Effector CD4-positive, alpha-beta T cell (primary cell): ENCODE data around the gene MPDU1.
A peak's percentile ranks its signal among the peaks of the same experiment; 100 is the strongest.

ENCODE experiments used
- DNase-seq: peaks from one replicate; pipeline ENCODE4 v3.0.0-alpha.2; 2020

The MPDU1 gene

DNA sequence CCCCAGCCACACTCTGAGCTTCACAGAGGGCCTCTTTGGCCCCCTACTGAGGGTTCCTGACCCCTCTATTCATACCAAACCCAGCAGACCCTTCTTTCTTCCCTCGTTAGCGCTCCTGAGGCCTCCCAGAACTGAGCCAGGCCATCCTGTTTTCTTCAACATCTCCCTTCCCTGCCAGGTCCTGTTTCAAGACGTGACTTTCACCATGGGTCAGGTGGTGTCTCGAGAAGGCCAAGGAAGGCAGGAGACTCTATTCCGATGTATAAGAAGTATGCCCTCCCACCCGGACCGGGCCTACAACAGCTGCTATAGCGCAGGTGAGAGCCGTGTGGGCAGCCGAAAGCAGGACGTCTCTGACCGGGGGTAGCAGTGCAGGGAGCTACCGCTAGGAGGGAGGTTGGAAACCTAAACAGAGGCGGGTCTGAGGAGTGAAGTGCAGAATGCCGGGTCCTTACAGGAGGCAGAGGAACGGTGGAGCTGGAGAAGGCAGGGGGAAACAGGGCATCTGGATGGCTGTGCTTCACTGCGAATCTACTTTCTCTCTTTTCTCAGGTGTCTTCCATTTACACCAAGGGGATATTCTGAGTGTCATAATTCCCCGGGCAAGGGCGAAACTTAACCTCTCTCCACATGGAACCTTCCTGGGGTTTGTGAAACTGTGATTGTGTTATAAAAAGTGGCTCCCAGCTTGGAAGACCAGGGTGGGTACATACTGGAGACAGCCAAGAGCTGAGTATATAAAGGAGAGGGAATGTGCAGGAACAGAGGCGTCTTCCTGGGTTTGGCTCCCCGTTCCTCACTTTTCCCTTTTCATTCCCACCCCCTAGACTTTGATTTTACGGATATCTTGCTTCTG lies 23.3 kb upstream of the MPDU1 start:
- DNase-seq: peak; percentile 35

DNA sequence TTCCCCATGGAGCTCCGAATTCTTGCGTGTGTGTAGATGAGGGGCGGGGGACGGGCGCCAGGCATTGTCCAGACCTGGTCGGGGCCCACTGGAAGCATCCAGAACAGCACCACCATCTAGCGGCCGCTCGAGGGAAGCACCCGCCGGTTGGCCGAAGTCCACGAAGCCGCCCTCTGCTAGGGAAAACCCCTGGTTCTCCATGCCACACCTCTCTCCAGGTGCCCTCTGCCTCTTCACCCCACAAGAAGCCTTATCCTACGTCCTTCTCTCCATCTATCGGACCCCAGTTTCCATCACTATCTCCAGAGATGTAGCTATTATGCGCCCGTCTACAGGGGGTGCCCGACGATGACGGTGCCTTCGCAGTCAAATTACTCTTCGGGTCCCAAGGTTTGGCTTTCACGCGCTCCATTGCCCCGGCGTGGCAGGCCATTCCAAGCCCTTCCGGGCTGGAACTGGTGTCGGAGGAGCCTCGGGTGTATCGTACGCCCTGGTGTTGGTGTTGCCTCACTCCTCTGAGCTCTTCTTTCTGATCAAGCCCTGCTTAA lies 22.6 kb upstream of the MPDU1 start:
- DNase-seq: peak; percentile 71

DNA sequence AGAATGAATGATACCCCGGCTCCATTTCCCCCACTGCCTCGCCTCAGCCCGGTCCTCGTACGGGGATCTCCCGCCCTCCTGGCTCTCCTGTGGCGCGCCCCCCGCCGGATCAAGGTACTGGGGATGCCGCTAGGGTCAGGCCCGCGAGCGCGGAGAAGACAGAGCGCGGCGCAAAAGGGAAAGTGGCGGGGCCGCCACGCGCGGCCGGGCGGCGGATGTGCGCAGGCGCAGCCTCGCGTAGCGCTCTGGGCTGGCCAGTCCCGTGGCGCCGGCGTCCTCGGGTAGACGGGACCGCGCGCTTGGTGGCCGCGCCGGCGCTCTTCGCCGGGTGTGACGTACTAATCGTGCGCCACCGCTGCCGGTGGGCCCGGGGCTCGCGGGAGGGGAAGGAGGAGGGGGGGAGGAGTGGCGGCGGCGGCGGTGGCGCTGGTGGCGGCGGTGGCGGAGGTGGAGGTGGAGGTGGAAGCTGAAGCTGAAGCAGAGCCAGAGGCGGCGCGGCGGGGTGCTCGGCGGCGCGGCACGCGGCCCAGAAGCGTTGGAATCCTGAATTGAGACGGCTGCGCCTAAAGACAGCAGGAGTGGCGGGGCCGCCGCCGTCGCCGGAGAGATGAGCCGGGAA lies 22.0 kb upstream of the MPDU1 start, which contains the start of gene SENP3:
SENP3 (plus strand) TSS at position 331 of the 619 bp plus-strand sequence. CDS start 1,158 bp downstream, outside the sequence.
- DNase-seq: peak; percentile 90

DNA sequence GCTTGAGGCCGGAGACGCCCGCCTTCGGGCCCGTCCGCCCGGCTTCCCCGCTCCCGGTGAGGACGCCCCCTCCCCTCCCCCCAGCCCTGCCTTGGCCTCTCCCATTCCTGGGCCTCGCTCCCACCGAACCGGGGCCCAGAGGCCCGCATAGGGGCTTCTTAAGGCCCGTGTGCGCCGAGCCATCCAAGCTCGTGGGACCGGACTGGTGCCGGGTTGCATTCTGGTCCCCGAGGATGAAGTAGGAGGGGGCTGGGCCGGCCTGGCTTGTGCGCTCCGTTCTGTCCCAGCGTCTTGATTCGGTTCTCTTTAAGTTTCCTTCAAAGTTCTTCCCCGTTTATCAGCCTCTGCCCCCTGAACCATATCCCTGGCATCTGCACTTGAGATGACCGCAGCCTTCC lies 21.4 kb upstream of the MPDU1 start:
- DNase-seq: no peak

DNA sequence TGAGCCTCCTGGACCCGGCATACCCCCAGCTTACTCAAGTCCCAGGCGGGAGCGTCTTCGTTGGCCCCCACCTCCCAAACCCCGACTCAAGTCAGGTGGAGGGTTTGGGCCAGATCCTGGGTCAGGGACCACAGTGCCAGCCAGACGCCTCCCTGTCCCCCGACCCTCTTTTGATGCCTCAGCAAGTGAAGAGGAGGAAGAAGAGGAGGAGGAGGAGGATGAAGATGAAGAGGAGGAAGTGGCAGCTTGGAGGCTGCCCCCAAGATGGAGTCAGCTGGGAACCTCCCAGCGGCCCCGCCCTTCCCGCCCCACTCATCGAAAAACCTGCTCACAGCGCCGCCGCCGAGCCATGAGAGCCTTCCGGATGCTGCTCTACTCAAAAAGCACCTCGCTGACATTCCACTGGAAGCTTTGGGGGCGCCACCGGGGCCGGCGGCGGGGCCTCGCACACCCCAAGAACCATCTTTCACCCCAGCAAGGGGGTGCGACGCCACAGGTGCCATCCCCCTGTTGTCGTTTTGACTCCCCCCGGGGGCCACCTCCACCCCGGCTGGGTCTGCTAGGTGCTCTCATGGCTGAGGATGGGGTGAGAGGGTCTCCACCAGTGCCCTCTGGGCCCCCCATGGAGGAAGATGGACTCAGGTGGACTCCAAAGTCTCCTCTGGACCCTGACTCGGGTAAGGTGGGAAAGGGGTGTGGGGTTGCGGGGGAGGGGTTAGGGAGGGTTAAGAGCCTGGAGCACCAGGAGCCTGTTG lies 20.4 kb upstream of the MPDU1 start:
- DNase-seq: no peak

DNA sequence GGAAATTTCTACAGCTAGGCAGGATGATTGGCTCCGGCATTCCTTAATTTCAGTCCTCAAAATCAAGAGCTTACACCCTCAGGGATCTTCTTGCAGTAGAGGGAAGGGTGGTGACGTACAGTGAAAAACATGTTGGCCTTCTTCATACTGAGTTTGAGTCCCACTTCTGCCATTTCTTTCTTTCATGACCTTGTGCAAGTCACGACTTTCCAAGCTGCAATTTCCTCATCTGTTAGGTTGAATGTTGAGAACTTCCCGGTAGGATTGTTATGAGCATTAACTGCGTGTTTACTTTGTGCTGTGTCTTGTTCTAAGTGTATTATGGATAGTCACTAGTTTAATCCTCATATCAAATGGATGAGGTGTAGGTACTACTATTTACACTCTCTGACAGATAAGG lies 14.1 kb upstream of the MPDU1 start:
- no peak for DNase-seq

DNA sequence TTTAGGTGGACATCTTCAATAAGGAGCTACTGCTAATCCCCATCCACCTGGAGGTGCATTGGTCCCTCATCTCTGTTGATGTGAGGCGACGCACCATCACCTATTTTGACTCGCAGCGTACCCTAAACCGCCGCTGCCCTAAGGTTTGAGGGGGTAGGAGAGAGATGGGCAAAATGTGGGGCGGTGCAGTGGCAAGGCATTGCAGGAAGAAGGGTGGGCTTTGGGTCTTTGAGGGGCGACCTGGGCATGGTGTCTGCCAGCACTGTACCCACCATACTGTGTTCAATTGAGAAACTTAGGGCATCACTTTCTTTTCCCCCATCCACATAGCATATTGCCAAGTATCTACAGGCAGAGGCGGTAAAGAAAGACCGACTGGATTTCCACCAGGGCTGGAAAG lies 13.3 kb upstream of the MPDU1 start:
- DNase-seq: no peak

DNA sequence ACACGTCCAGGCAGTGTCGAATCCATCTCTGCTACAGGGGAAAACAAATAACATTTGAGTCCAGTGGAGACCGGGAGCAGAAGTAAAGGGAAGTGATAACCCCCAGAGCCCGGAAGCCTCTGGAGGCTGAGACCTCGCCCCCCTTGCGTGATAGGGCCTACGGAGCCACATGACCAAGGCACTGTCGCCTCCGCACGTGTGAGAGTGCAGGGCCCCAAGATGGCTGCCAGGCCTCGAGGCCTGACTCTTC lies 11.4 kb upstream of the MPDU1 start:
- peak; percentile 98 for DNase-seq

DNA sequence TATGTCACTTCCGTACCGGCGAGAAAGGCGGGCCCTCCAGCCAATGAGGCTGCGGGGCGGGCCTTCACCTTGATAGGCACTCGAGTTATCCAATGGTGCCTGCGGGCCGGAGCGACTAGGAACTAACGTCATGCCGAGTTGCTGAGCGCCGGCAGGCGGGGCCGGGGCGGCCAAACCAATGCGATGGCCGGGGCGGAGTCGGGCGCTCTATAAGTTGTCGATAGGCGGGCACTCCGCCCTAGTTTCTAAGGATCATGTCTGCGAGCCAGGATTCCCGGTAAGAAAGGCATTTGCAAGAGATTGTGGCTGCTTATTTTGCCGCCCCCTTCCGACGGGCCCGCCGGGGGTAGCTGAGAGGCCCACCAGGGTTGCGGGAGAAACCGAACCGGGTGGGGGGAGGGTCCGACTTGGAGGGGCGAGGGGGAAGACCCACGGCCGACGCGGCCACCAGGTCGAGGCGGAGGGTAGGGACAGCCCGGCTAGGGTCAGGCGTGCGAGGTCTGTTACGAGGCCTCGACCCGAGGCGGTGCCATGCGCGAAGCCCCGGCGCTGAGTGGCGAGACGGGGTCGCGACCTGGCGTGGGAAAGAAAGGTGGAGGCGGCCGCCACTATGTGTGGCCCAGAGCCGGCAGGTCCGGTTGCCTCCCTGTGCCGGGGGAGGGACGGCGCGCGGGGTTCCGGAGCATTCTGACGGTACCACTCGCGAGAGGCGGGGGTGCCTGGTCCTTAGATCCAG lies 10.9 kb upstream of the MPDU1 start:
- DNase-seq: no peak

DNA sequence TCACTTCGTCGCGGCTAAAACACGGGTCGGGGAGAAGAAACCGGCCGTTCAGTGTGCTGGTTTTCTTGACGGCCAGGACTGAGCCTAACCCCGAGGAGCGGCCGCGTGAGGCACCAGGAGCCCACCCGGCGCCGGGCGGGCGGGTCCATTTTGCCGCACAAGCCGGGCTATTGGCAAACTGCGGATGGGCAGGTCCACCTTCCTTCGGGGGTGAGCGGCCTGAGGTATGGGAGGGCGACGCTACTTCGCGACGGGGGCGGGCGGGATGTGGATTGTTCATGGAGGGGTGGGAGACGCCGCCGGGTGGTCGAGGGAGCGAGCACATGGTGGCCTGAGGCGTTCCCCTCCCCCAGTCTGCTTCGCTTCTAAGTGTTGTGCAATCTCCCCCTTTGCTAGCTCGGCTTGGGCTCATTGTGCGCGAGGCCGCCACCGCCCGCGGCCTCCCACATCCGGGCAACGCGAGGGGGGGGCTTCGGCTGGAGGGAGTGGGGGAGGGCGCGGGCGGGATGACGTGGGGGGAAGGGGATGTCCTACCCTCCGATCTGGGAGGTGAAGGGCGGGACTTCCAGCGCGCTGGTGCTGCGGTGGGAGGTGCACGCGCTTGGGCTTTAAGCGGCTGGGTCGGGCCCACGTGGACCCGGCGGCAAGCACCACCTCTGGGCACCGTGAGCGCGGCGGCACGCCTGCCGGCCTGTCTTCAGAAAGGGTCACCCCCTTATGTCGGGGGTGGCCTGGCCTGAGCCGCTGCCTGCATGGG lies 10.2 kb upstream of the MPDU1 start:
- peak; percentile 85 for DNase-seq

DNA sequence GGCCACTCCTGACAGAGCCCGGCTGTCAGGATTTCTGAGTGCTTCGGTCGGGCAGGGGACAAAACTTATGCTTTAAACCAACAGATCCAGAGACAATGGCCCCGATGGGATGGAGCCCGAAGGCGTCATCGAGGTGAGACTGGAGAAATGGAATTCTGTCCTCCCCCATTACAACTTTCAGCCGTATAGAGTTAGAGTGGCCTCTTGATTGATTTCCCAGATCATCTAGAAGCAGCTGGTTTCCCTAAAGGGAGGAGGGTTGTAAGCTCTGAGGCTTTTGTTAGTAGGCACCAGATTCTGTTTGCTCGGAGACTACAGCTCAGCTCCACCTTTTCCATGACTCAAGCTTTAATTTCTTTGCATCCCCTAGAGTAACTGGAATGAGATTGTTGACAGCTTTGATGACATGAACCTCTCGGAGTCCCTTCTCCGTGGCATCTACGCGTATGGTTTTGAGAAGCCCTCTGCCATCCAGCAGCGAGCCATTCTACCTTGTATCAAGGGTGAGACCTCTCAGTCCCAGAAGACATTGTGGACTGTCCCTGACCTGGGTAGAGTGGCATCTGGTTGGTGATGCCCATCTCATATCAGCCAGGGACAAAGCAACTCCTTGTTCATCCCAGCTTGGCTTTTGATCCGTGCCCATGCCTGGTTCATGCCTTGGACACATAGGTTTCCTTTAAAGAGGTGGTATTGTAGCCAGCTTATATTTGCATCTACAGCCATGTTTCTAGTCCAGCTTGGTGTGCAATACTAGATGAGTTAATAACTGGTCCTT lies 9.3 kb upstream of the MPDU1 start:
- no peak for DNase-seq

DNA sequence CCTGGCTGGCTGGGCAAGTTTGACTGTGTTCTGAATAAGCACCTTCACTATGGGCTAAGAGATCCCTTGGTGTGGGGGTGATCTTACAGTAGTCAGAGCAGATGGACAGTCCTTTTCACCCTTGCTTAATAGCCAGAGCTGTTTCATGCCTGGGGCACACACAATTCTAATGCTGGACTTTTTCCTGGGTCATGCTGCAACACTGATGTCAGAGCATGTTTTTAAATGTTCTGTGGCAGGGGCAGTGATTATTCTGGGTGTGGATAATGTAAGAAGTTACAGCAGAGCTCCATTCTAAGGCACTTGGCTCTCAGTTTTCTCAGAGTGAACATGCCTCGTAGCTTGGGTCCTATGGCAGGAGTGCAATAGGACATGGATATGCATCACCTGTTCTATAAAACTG lies 8.2 kb upstream of the MPDU1 start:
- no peak for DNase-seq

DNA sequence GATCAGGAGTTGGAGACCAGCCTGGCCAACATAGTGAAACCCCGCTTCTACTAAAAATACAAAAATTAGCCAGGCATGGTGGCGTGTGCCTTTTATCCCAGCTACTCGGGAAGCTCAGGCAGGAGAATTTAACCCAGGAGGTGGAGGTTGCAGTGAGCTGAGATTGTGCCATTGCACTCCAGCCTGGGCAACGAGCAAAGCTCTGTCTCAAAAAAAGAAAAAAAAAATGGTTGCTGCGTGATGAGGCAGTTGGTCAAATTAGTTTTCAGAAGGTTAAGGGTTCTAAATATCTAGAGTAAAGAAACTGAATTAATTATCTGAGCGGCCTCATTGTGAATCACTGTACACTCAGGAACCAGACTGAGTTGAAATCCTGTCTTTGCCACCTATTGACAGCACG lies 7.7 kb upstream of the MPDU1 start:
- DNase-seq: no peak

DNA sequence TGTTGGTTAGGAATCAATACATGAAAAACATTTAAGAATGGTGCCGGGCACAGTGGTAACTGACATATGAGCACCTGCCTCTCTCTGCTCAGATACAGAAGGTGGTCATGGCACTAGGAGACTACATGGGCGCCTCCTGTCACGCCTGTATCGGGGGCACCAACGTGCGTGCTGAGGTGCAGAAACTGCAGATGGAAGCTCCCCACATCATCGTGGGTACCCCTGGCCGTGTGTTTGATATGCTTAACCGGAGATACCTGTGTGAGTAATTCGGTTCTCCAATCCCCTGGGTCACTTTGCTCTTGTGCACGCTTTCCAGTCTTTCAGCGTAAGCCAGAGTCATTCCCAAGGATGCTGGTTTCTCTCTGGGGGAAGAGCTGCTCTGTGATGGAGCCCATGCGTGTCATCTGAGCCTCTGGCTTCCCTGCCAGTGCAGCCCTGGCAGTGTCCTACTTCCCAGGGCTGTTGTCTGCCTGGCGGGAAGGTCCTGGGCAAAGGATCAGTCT lies 7.2 kb upstream of the MPDU1 start:
- no peak for DNase-seq

DNA sequence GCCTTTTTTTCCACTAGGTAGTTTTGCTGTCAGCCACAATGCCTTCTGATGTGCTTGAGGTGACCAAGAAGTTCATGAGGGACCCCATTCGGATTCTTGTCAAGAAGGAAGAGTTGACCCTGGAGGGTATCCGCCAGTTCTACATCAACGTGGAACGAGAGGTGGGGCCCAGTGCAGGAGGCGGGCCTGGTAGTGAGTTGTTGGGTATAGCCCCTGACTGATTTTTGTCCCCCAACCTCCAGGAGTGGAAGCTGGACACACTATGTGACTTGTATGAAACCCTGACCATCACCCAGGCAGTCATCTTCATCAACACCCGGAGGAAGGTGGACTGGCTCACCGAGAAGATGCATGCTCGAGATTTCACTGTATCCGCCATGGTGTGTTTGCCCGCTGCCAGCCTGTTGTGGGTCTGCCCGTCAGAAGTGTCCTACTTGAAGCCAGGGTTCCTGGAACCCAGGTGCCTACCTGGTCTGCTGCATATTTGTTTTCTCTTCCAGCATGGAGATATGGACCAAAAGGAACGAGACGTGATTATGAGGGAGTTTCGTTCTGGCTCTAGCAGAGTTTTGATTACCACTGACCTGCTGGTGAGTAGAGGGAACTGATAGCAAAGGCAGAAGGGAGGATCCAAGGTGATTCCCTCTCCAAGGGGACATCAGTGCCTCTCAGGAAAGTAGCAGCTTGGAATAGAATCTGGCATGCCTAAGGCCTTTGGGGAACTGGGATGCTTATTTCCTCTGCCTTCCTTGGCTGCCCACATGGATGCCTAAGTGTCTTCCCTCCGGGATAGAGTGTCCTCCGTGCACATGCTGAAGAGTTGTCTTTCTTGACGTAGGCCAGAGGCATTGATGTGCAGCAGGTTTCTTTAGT lies 6.1 kb upstream of the MPDU1 start:
- DNase-seq: no peak

DNA sequence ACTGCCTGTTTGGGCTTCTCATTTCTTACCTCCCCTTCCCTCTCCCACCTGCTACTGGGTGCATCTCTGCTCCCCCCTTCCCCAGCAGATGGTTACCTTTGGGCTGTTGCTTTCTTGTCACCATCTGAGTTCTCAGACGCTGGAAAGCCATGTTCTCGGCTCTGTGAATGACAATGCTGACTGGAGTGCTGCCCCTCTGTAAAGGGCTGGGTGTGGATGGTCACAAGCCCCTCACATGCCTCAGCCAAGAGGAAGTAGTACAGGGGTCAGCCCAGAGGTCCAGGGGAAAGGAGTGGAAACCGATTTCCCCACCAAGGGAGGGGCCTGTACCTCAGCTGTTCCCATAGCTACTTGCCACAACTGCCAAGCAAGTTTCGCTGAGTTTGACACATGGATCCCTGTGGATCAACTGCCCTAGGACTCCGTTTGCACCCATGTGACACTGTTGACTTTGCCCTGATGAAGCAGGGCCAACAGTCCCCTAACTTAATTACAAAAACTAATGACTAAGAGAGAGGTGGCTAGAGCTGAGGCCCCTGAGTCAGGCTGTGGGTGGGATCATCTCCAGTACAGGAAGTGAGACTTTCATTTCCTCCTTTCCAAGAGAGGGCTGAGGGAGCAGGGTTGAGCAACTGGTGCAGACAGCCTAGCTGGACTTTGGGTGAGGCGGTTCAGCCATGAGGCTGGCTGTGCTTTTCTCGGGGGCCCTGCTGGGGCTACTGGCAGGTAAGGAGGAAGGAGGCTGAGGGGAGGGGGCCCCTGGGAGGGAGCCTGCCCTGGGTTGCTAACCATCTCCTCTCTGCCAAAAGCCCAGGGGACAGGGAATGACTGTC lies 4.4 kb upstream of the MPDU1 start, which contains the start of gene CD68:
CD68 (plus strand) TSS at position 638 of the 833 bp plus-strand sequence; CDS start at position 678, 40 bp downstream.
- no peak for DNase-seq

DNA sequence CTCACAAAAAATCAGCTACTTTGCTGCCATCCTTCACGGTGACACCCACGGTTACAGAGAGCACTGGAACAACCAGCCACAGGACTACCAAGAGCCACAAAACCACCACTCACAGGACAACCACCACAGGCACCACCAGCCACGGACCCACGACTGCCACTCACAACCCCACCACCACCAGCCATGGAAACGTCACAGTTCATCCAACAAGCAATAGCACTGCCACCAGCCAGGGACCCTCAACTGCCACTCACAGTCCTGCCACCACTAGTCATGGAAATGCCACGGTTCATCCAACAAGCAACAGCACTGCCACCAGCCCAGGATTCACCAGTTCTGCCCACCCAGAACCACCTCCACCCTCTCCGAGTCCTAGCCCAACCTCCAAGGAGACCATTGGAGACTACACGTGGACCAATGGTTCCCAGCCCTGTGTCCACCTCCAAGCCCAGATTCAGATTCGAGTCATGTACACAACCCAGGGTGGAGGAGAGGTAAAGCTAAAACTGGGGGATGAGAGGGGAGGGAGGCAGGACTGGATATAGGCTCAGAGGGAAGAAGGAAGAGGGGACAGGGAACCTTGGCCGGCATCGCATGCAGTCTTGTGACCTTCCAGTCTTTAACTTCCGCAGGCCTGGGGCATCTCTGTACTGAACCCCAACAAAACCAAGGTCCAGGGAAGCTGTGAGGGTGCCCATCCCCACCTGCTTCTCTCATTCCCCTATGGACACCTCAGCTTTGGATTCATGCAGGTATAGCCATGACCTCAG lies 3.6 kb upstream of the MPDU1 start:
- no peak for DNase-seq
